HG02763 (cell line): Measurements from ENCODE around the gene AGBL4.

ENCODE experiments used
- ATAC-seq: cut with Tn5 transposase; IDR thresholded peaks from one replicate; pipeline ENCODE4 v1.9.1; 2021; ENCODE audit warnings: mild to moderate bottlenecking, moderate library complexity; ENCODE audit not compliant: unreplicated experiment

AGBL4 gene

GRCh38 chr1:48784301-48784700 lies 1239.5 kb downstream of the AGBL4 start:
- no peak for ATAC-seq

DNA sequence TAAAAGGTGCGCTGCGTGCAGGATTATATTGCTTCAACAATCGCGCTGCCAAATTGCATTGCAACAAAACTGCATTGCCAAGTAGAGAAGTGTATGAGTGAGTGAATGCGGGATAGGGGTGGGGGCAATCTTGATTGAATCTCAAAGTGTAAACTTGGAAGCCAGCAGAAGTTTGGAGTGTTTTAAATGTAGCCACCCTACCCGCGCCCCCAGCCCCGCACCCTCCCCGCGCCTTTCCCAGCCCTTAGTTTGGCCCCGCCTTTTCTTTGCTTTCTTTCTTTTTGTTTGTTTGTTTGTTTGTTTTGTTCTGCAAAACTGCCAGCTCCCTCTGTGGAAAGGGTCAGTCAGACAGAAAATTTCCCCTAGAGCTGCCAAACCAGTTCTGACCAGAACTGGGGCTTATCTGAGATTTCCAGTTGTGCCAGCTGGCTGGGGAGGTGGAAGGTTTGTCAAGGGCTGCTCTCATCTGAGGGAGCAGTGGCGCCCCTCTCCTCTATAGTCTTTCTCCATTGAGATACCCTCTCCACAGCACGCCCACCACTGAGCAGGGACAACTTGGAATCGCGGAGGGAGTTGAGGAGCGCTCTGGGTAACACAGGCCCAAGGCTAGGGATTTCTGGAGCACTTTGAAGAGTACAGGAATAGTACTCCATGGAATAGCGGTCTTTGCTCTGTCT lies 1246.4 kb downstream of the AGBL4 start:
- no peak for ATAC-seq

DNA sequence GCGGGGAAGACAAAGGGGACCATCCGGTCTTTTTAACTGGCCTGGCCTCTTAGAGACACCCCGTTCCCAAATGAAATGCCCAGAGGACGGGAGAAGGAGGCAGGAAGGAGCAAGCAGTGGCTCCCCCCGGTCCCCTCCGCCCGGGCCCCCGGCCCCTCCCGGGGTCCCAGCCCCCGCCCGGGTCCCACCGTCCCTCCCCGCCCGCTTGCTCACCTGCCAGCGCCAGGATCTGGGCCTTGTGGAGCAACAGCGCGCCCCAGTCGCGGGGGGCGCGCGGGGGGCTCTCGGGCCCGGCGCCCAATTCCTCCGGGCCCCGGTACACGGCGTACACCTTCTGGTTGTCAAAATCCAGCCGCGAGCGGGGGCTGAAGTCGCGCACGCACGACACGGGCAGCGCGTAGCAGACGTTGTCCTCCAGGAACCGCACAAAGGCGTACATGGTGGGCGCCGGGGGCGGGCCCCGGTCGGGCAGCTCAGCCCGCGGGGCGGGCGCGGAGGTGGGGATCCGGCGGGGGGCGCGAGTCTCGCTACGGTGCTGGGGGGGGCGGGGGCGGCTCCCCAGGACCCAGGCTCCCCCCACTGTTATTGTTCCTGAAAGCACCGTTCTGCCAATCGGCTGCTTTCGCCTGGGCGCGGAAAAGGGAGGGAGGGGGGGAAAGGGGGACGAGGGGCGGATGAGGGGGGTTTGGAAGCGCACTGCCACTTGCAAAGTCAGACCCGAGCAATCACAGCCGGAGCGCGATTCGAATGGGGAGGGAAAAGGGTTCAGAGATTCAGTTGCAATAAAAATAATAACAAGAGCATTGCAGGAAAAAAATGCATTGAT lies 1247.1 kb downstream of the AGBL4 start, which contains the start of gene BEND5:
Gene BEND5 (minus strand): TSS at position 499 of the 826 bp plus-strand sequence. CDS start 60 bp downstream, at position 439.
- ATAC-seq = no peak

DNA sequence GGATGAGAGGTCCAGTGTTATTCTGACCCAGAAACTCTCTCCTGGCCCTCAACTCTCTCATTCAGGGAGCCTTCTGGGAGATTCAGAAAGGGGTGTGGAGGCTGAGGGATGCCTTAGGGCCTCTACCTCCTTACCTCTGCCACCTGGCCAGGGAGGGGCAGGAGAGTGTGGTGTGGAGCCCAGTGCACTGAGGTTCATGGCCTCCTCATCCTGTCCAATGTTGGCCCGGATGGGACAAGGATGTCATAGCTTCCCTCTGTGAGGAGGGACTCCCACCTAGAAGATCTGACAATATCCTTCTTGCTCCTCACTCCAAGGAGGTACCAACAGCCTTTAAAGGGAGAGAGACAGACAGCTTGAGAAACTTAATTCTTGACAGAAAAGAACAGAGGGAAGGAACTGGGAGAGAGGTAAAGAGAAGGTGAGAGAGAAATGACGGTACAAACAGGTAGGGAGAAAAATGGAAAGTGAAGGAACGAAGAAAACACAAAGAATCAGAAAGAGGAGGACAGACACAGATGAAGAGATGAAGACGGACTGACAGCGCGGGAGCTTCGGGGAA lies 1247.8 kb downstream of the AGBL4 start:
- ATAC-seq = no peak

GRCh38 chr1:48773133-48773532 lies 1250.6 kb downstream of the AGBL4 start:
- no peak for ATAC-seq

DNA sequence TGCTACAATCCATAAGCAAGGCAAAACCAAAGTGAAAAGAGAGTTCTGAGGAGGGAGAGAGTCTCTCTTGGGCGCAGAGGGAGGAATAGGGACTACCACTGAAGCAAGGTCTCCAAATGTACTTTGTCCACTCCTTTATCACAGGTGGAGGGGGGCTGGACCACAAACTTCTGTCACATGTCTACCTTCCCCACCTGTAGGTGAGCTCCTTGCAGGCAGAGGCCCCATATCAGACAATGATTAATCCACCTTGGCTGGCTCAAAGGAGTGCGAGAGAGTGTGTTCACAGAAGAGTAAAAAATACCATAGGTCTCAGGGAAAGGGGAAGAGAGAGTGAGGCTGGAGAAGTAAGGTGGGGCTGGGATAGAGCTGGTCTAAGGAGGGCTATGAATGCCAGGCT lies 1251.5 kb downstream of the AGBL4 start:
- no peak for ATAC-seq

DNA sequence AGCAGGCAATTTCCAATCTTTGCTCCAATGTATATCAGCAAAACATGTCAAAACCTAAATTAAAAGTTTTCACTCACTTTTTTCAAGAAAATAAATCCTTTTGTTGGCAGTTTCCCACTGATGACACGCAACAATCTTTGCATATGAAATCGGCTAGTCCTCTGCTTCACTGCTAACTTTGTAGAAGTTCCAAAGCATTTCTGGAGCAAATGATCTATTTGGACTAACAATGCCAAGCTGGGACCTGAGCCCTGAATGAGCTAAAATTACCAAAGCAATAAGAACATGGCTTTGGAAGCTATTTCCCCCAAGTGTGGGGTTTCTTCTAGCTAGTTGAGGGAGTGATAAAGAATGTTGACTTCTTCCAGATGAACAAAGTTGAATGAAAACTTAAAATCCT lies 1252.2 kb downstream of the AGBL4 start:
- ATAC-seq = no peak

GRCh38 chr1:48767975-48768510 lies 1255.7 kb downstream of the AGBL4 start:
- no peak for ATAC-seq

- no peak for ATAC-seq
These were observed 1258.4 kb downstream of the AGBL4 start for GRCh38 chr1:48765335-48765734.

DNA sequence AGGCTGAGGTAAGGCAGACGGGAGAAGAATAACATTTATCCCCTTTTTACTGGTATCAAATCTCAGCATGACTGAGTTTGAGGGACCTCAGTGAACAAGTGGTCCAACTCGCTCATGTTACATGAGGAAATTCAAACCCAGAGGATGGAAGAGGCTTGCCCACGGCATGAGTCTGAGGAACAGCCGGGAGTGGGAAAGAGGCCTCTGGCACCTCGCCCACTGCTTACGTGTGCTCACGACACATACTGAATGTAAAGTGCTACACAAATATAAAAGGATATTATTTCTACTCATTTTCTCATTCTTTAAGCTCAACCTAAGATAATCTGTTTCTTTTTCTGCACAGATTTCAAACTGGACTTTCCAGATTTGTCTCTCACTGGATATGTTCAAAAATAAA lies 1261.8 kb downstream of the AGBL4 start:
- no peak for ATAC-seq

- no peak for ATAC-seq
These were observed 1262.3 kb downstream of the AGBL4 start for GRCh38 chr1:48761411-48761810.

DNA sequence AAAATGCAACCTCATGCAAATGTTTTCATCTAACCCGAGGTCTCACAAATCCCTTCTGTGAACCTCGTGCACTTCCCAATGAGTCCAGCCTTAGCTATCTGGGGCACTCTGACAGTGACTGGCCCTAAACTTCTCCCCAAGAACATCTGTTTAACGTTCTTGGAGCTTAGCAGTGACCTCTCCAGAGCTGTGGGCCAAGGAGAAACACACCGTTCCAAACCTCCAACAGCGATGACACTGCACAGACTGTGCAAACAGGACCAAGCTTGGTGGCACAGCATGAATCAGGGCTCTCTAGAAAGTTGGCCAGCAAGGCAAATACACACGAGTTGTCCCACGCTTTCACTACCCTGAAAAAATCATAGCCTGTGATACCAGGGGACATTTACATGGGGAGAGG lies 1262.9 kb downstream of the AGBL4 start:
- no peak for ATAC-seq

GRCh38 chr1:48758976-48759375 lies 1264.8 kb downstream of the AGBL4 start:
- ATAC-seq = no peak

- no peak for ATAC-seq
These were observed 1266.4 kb downstream of the AGBL4 start for GRCh38 chr1:48757363-48757762.

GRCh38 chr1:48756683-48757316 lies 1267.0 kb downstream of the AGBL4 start:
- ATAC-seq = no peak

GRCh38 chr1:48753293-48753692 lies 1270.5 kb downstream of the AGBL4 start:
- ATAC-seq = no peak

- ATAC-seq = peak; percentile 76
These were observed 1273.6 kb downstream of the AGBL4 start for GRCh38 chr1:48750109-48750508.

GRCh38 chr1:48749068-48749467 lies 1274.7 kb downstream of the AGBL4 start:
- ATAC-seq = no peak

GRCh38 chr1:48746906-48747305 lies 1276.8 kb downstream of the AGBL4 start:
- no peak for ATAC-seq

GRCh38 chr1:48744032-48744431 lies 1279.7 kb downstream of the AGBL4 start:
- no peak for ATAC-seq

DNA sequence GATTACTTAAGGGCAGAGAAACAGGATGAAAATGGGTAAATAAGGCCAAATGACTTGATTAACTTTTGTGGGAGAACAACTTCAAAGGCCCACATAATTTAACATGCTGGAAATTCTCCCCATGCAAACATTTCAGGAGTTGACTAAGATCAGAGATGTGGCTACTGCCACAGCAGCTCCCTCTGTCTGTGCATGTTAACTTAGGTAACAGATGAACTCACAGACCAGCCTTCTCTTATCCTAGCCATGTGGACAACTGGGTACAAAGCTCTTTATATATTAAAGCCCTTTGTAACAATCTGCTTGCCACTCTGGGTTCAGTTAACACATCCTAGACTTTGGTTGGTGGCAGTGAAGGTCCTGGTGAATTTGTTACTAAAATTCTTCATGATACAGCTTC lies 1280.3 kb downstream of the AGBL4 start:
- no peak for ATAC-seq
